A673 (cell line): ENCODE results near the gene ZNF385C. TPM values are rescaled to one million over a fixed set of nuclear protein-coding genes. Genes with fewer than 3 reads are reported as not detected.

ENCODE experiments used
- BruUV-seq: library from RNA; stranded (reverse); fragments of 400-500 nt; replicated peaks from 2 replicates; lab custom pipeline; 2021; lab: Mats Ljungman, UMichigan
- CTCF ChIA-PET: fragments of 300-600 bp; sonication (Branson Sonifier 250); formaldehyde crosslinking; loops from one replicate; lab custom pipeline; 2022; ENCODE audit warnings: antibody characterized with exemption; lab: Charles Lee
- POLR2A ChIA-PET: fragments of 300-600 bp; sonication (Branson Sonifier 250); formaldehyde crosslinking; loops from one replicate; lab custom pipeline; 2022; ENCODE audit warnings: antibody characterized with exemption; ENCODE audit not compliant: low non-redundant PET; lab: Charles Lee
- DNase-seq: peaks from one replicate; pipeline ENCODE4 v3.0.0-alpha.2; 2015; ENCODE audit warnings: low spot score
- H3K27ac ChIP-seq: fragments of 200-600 bp; sonication (generic); 2 replicates; pipeline ENCODE4 v1.5.1; 2016; ENCODE audit warnings: mixed run types, low read depth, mild to moderate bottlenecking, mixed read lengths, antibody characterized with exemption, low read length; ENCODE audit not compliant: poor library complexity, severe bottlenecking
- H3K27me3 ChIP-seq: fragments of 200-600 bp; sonication (generic); replicated peaks from 2 replicates; pipeline ENCODE4 v1.6.1; 2017; ENCODE audit warnings: mixed run types, low read depth, mild to moderate bottlenecking, mixed read lengths, antibody characterized with exemption, low read length; ENCODE audit not compliant: insufficient read depth, poor library complexity
- H3K36me3 ChIP-seq: fragments of 200-600 bp; sonication (generic); 2 replicates; pipeline ENCODE4 v1.6.1; 2016; ENCODE audit warnings: mixed run types, mild to moderate bottlenecking, mixed read lengths, antibody characterized with exemption, low read length; ENCODE audit not compliant: insufficient read depth, poor library complexity, severe bottlenecking
- H3K4me1 ChIP-seq: fragments of 200-600 bp; sonication (generic); 2 replicates; pipeline ENCODE4 v1.6.1; 2017; ENCODE audit warnings: mixed run types, mild to moderate bottlenecking, mixed read lengths, antibody characterized with exemption, low read length; ENCODE audit not compliant: insufficient read depth, poor library complexity, severe bottlenecking
- H3K4me3 ChIP-seq: fragments of 200-600 bp; sonication (generic); 2 replicates; pipeline ENCODE4 v1.5.1; 2016; ENCODE audit warnings: low read depth, mixed run types, mild to moderate bottlenecking, mixed read lengths, low read length; ENCODE audit not compliant: poor library complexity, severe bottlenecking
- H3K9me3 ChIP-seq: fragments of 200-600 bp; sonication (generic); 2 replicates; pipeline ENCODE4 v1.6.1; 2016; ENCODE audit warnings: mixed run types, low read depth, mild to moderate bottlenecking, mixed read lengths, antibody characterized with exemption, low read length; ENCODE audit not compliant: poor library complexity, severe bottlenecking
- EZH2 ChIP-seq: fragments of 200-600 bp; sonication (generic); IDR thresholded peaks from 2 replicates; pipeline ENCODE4 v1.6.1; 2017; ENCODE audit warnings: borderline replicate concordance, low read depth, mild to moderate bottlenecking, mixed read lengths, antibody characterized with exemption, low read length; ENCODE audit not compliant: poor library complexity, severe bottlenecking
- intact Hi-C: fragments of 100-400 bp; cut with micrococcal nuclease; formaldehyde crosslinking; loops from one replicate; pipeline ENCODE4 v1.10.0; 2022; ENCODE audit not compliant: unreplicated experiment
- total RNA-seq: library from RNA; stranded (reverse); gene quantifications from 2 replicates; pipeline ENCODE4 v1.2.3, GENCODE V29; 2021
- TF ChIP-seq, protein P1 (sequence below): fragments of 300-800, 200-600 bp; sonication (generic); conservative IDR thresholded peaks from 2 replicates; pipeline ENCODE4 v1.5.1; 2017; ENCODE audit warnings: low read depth, mild to moderate bottlenecking, antibody characterized with exemption, low read length, moderate library complexity, mixed read lengths

Gene ZNF385C
- total RNA-seq, 1 experiment from 2014 or later = 0.17 TPM

GRCh38 chr17:42135151-42135550 lies 36.9 kb upstream of the ZNF385C start:
- no TSS peak for BruUV-seq
- H3K9me3 ChIP-seq = no peaks in the 10 kb centered on the region
- no peak overlapping the region for H3K27ac ChIP-seq
- H3K4me1 ChIP-seq = no peaks in the 10 kb centered on the region
- no peaks in the 10 kb centered on the region for H3K36me3 ChIP-seq
- no peaks in the 10 kb centered on the region for H3K27me3 ChIP-seq
- POLR2A ChIA-PET = no interaction called here
- DNase-seq = no peak
- TF ChIP-seq EZH2 = no peak
- TF ChIP-seq, protein P1, sequence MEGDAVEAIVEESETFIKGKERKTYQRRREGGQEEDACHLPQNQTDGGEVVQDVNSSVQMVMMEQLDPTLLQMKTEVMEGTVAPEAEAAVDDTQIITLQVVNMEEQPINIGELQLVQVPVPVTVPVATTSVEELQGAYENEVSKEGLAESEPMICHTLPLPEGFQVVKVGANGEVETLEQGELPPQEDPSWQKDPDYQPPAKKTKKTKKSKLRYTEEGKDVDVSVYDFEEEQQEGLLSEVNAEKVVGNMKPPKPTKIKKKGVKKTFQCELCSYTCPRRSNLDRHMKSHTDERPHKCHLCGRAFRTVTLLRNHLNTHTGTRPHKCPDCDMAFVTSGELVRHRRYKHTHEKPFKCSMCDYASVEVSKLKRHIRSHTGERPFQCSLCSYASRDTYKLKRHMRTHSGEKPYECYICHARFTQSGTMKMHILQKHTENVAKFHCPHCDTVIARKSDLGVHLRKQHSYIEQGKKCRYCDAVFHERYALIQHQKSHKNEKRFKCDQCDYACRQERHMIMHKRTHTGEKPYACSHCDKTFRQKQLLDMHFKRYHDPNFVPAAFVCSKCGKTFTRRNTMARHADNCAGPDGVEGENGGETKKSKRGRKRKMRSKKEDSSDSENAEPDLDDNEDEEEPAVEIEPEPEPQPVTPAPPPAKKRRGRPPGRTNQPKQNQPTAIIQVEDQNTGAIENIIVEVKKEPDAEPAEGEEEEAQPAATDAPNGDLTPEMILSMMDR = no peak
- CTCF ChIA-PET = no interaction called here
- H3K4me3 ChIP-seq = no peak overlapping the region
- intact Hi-C loops = no loop called here

DNA sequence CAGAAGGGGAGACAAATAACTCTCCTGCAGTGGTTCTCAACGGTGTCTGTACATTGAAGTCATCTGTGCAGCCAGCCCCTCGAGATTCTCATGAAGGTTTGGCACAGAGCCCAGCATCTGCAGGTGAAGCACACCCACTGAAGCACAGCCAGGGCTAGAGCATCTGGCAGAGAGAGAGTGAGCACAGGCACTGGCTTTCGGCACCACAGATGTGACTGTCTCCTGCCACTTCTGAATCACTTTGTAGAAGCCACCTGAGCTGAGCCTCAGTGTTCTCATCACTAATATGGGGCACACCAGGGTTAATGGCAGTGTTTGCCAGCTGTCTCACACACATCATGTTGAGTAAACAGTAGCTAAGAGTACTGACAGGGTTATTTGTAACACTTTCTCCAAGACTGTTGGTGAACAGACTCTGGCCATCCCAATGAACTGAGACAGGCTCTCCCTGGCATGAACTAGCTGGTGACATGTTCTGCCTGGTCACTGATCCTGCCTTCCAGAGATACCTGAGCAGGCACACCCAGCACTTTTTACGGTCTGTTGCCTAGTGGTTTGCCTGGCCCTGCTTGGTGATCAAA lies 35.3 kb upstream of the ZNF385C start:
- Histone ChIP-seq H3K27me3 (no peaks in the 10 kb centered on the region), H3K36me3 (no peaks in the 10 kb centered on the region), H3K27ac (no peak overlapping the region), H3K4me1 (no peaks in the 10 kb centered on the region), H3K9me3 (no peaks in the 10 kb centered on the region), H3K4me3 (no peak overlapping the region)
- POLR2A ChIA-PET = no interaction called here
- TF ChIP-seq, protein P1 = no peak
- TF ChIP-seq EZH2 = no peak
- CTCF ChIA-PET = no interaction called here
- no TSS peak for BruUV-seq
- DNase-seq = no peak
- intact Hi-C loops = no loop called here

DNA sequence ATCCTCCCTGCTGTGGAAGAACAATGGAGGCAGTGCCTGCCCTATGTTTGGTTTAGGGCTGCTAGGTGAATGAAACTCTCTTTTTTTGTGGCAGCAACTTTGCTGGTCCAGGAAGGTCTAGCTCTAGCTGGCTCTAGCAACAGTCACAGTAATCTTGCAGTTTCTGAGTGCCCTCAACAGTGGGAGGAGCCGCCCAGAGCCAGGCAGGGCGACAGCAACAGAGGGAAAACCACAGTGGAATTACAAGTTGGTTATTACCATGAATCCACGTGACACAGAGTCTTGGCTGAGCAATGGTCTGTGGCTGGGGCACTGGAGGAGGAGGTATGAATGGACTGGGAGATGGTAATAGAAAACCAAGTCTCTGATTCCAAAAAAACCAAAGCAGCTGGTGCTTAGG lies 34.7 kb upstream of the ZNF385C start:
- DNase-seq = no peak
- TF ChIP-seq EZH2 = no peak
- TF ChIP-seq, protein P1 = no peak
- H3K4me1 ChIP-seq = no peaks in the 10 kb centered on the region
- H3K27ac ChIP-seq = no peak overlapping the region
- BruUV-seq = no TSS peak
- CTCF ChIA-PET = no interaction called here
- no peaks in the 10 kb centered on the region for H3K27me3 ChIP-seq
- POLR2A ChIA-PET = no interaction called here
- no peak overlapping the region for H3K4me3 ChIP-seq
- H3K36me3 ChIP-seq = no peaks in the 10 kb centered on the region
- no peaks in the 10 kb centered on the region for H3K9me3 ChIP-seq
- intact Hi-C loops = no loop called here
